Transverse colon (tissue), 4 donors: ENCODE measurements around the gene PGR. TPM values are rescaled to one million over a fixed set of nuclear protein-coding genes. Genes with fewer than 3 reads are reported as not detected.

Source experiments
- DNase-seq: peaks from one replicate; pipeline ENCODE4 v3.0.0-alpha.2; 2019
- H3K27ac ChIP-seq, 4 donors: fragments of 200-600 bp; sonication (generic); 2 replicates each; pipeline ENCODE4 v1.5.1; 2016 to 2018; ENCODE audit warnings: inconsistent platforms in 4 of 4
- H3K27me3 ChIP-seq: fragments of 200-600 bp; sonication (generic); 2 replicates; pipeline ENCODE4 v1.5.1; 2017; ENCODE audit warnings: inconsistent platforms
- H3K36me3 ChIP-seq, 4 donors: fragments of 200-600 bp; sonication (generic); 2 replicates each; pipeline ENCODE4 v1.5.1; 2017 to 2019; ENCODE audit warnings: inconsistent platforms in 4 of 4
- H3K4me1 ChIP-seq, 4 donors: fragments of 200-600 bp; sonication (generic); 2 replicates each; pipeline ENCODE4 v1.5.1; 2017 to 2020; ENCODE audit warnings: inconsistent platforms in 4 of 4
- H3K4me3 ChIP-seq, 4 donors: fragments of 200-600 bp; sonication (generic); 1 replicate in 1 of 4; 2 replicates in 3 of 4; pipeline versions ENCODE4 v1.5.1 to v1.6.1; 2017 to 2019; ENCODE audit warnings: inconsistent platforms in 4 of 4
- H3K9me3 ChIP-seq, 2 donors: fragments of 200-600 bp; sonication (generic); 2 replicates each; pipeline ENCODE4 v1.5.1; 2017 to 2019; ENCODE audit warnings: inconsistent platforms in 2 of 2
- EP300 ChIP-seq: sonication (generic); formaldehyde crosslinking; IDR thresholded peaks from one replicate; pipeline ENCODE4 v1.6.1; 2017; ENCODE audit warnings: antibody characterized with exemption, low read depth
- POLR2A ChIP-seq: fragments of 450-650 bp; IDR thresholded peaks from one replicate; pipeline ENCODE4 v1.6.1; 2016; ENCODE audit warnings: antibody characterized with exemption, mild to moderate bottlenecking, moderate library complexity
- POLR2AphosphoS5 ChIP-seq, 3 donors: sonication (generic); formaldehyde crosslinking; IDR thresholded peaks; one replicate each; pipeline ENCODE4 v1.6.1; 2016; ENCODE audit warnings: antibody characterized with exemption in 3 of 3
- WGBS, 2 donors: methylation state at CpG; one replicate each; pipeline ENCODE4 v1.1.5; 2018; ENCODE audit warnings: low coverage in 1 of 2; 5-methylcytosine and 5-hydroxymethylcytosine counted together
- in situ Hi-C, 4 donors: fragments of 200-750 bp; cut with MboI; loops; one replicate each; pipeline versions ENCODE4 v1.15.0 to v1.15.1; 2017; ENCODE audit warnings: low sequenced_read_pairs in 3 of 4, low pct_ligation_motif_present in 1 of 4, low pct_unique_long_range_greater_than_20kb in 1 of 4
- intact Hi-C: fragments of 100-400 bp; cut with DNase I; formaldehyde crosslinking; loops from one replicate; pipeline ENCODE4 v1.15.1; 2023; ENCODE audit warnings: low total_unique reads
- total RNA-seq, 4 donors: library from RNA; depleted of rRNA; stranded (reverse); fragments of >200 nt; gene quantifications; one replicate each; pipeline ENCODE4 v1.1.0, GENCODE V29; 2016
- TF ChIP-seq, protein P1 (sequence below), 5 experiments: fragments of 200-600 bp in 3 of 5; fragments of 450-650 bp in 2 of 5; sonication (generic) in 3 of 5; IDR thresholded peaks; 1 replicate in 2 of 5; 2 replicates in 3 of 5; pipeline ENCODE4 v1.5.1; 2016 to 2017; ENCODE audit warnings: antibody characterized with exemption in 5 of 5, inconsistent platforms in 3 of 5, mild to moderate bottlenecking in 2 of 5, moderate library complexity in 1 of 5

PGR gene
- total RNA-seq, 4 donors from 2014 or later = 0.95 to 8.0 (median 1.7) TPM

DNA sequence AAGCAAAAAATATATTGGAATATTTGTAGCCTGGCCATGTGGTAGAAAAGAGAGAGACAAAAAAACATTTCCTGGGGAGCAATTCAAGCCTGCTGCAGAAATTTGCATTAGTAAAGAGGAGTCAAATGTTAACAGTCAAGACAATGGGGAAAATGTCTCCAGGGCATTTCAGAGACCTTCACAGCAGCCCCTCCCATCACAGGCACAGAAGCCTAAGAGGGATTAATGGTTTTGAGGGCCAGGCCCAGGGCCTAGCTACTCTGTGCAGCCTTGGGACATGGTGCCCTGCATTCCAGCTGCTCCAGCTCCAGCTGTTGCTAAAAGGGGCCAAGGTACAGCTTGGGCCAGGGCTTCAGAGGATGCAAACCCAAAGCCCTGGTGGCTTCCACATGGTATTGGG, 46.8 kb downstream of the PGR start:
- intact Hi-C loops (no loop called here), in situ Hi-C loops (no loop called here)
- H3K4me3 ChIP-seq = no peak overlapping the region
- H3K9me3 ChIP-seq = no peaks in the 10 kb centered on the region
- TF ChIP-seq, protein P1, sequence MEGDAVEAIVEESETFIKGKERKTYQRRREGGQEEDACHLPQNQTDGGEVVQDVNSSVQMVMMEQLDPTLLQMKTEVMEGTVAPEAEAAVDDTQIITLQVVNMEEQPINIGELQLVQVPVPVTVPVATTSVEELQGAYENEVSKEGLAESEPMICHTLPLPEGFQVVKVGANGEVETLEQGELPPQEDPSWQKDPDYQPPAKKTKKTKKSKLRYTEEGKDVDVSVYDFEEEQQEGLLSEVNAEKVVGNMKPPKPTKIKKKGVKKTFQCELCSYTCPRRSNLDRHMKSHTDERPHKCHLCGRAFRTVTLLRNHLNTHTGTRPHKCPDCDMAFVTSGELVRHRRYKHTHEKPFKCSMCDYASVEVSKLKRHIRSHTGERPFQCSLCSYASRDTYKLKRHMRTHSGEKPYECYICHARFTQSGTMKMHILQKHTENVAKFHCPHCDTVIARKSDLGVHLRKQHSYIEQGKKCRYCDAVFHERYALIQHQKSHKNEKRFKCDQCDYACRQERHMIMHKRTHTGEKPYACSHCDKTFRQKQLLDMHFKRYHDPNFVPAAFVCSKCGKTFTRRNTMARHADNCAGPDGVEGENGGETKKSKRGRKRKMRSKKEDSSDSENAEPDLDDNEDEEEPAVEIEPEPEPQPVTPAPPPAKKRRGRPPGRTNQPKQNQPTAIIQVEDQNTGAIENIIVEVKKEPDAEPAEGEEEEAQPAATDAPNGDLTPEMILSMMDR (IDR thresholded peaks at IDR 0.05) = no peak
- TF ChIP-seq POLR2AphosphoS5 (IDR thresholded peaks at IDR 0.05) = no peak
- H3K27ac ChIP-seq = no peak overlapping the region
- no peak for DNase-seq
- H3K36me3 ChIP-seq = no peaks in the 10 kb centered on the region
- H3K4me1 ChIP-seq = no peaks in the 10 kb centered on the region
- H3K27me3 ChIP-seq = no peaks in the 10 kb centered on the region

DNA sequence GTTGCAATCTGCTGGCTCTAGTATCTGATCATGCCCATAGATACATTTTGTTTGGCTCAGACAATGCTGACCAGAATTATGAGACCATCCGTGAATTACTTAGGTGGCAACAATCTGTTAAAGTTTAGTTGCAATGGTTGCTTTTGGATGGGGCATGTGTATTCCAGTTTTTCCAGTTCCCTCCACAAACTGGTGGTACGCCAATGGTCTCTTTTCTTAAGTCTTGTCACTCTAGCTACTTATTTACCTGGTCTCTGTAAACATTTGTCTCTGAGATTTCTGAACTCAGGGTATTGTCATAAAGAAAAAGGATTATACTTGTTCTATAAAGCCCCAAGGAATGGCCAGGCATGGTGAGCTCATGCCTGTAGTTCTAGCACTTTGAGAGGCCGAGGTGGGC, 65.9 kb downstream of the PGR start:
- Histone ChIP-seq H3K27ac (no peak overlapping the region), H3K4me3 (no peak overlapping the region), H3K27me3 (no peaks in the 10 kb centered on the region), H3K4me1 (no peaks in the 10 kb centered on the region), H3K9me3 (no peaks in the 10 kb centered on the region), H3K36me3 (no peaks in the 10 kb centered on the region)
- intact Hi-C loops (no loop called here), in situ Hi-C loops (no loop called here)
- TF ChIP-seq EP300 (no peak), POLR2AphosphoS5 (IDR thresholded peaks at IDR 0.05) (no peak), POLR2A (no peak)
- TF ChIP-seq, protein P1 (IDR thresholded peaks at IDR 0.05) = no peak
- no peak for DNase-seq
- 48 to 66% methylated on average over 3 of the region's 3 CpGs for WGBS, 2 donors

DNA sequence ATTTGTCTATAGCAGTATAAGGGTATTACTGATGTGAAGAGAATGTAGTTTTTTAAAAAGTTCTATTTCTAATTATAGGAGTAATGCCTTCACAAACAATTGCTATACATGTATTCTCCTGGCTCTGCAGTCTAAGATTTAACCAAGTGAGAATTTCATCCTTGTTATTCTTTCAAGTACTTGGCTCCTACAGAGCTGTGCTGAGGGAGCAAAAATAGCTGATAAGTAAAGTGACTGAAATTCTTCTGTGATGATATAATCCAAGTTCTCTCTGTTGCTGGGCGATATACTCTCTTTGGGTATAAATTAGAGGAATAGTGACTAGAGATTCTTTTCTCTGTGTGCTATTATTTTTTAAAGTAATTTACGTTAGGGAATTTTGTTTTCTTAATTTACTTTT, 68.0 kb downstream of the PGR start:
- WGBS, 2 donors = 63 to 65% methylated on average over 2 of the region's 2 CpGs
- Histone ChIP-seq H3K4me3 (no peak overlapping the region), H3K36me3 (no peaks in the 10 kb centered on the region), H3K4me1 (no peaks in the 10 kb centered on the region), H3K9me3 (no peaks in the 10 kb centered on the region), H3K27ac (no peak overlapping the region), H3K27me3 (no peaks in the 10 kb centered on the region)
- no peak for TF ChIP-seq POLR2AphosphoS5 (IDR thresholded peaks at IDR 0.05)
- no peak for TF ChIP-seq EP300
- TF ChIP-seq, protein P1 (IDR thresholded peaks at IDR 0.05) = no peak
- no peak for TF ChIP-seq POLR2A
- no peak for DNase-seq
- intact Hi-C loops = no loop called here
- in situ Hi-C loops = no loop called here

DNA sequence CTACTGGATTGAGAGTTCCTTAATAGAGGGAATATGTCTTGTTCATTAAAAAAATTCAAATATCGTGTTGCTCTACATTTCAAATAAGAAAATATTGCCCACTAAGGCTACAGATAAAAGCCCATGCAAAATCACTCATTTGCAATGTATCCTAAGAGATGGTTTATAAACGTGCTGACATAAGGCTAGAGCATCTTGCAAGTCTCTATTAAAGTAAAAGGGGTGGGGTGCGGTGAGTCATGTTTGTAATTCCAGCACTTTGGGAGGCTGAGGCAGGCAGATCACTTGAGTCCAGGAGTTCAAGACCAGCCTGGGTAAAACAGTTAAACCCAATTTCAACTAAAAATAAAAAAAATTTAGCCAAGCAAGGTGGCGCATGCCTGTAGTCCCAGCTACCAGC, 70.3 kb downstream of the PGR start:
- Histone ChIP-seq H3K4me1 (no peaks in the 10 kb centered on the region), H3K27me3 (no peaks in the 10 kb centered on the region), H3K9me3 (no peaks in the 10 kb centered on the region), H3K36me3 (no peaks in the 10 kb centered on the region), H3K27ac (no peak overlapping the region), H3K4me3 (no peak overlapping the region)
- in situ Hi-C loops = no loop called here
- WGBS, 2 donors = 71 to 80% methylated on average over 3 to 4 of the region's 4 CpGs
- TF ChIP-seq, protein P1 (IDR thresholded peaks at IDR 0.05) = no peak
- TF ChIP-seq EP300 = no peak
- DNase-seq = no peak
- intact Hi-C loops = no loop called here
